Keratinocyte (primary cell): ENCODE data around the gene KLF3. TPM values are rescaled to one million over a fixed set of nuclear protein-coding genes. Genes with fewer than 3 reads are reported as not detected.

ENCODE experiments used
- DNase-seq: peaks from one replicate; pipeline ENCODE4 v3.0.0-alpha.2; 2011; ENCODE audit warnings: low read depth, missing footprints, low spot score
- FAIRE-seq: peaks from 2 replicates; lab custom pipeline; 2011; peaks lifted over from hg19 to GRCh38; lab: Jason Lieb, UNC
- H2AFZ ChIP-seq: 2 replicates; pipeline ENCODE4 v1.6.0; 2012; ENCODE audit warnings: low read length, control low read depth, inconsistent platforms; ENCODE audit not compliant: control insufficient read depth
- H3K27ac ChIP-seq: 2 replicates; pipeline ENCODE4 v1.5.1; 2011; ENCODE audit warnings: low read length; ENCODE audit not compliant: control insufficient read depth, insufficient read depth
- H3K27me3 ChIP-seq: 3 replicates; pipeline ENCODE4 v1.6.0; 2011; ENCODE audit warnings: low read length; ENCODE audit not compliant: control insufficient read depth, insufficient read depth; ENCODE audit errors: extremely low read depth
- H3K36me3 ChIP-seq, 2 experiments: 2 replicates in 1 of 2; 3 replicates in 1 of 2; pipeline ENCODE4 v1.5.1; 2011; ENCODE audit warnings: low read length in 2 of 2, mild to moderate bottlenecking in 1 of 2; ENCODE audit not compliant: control insufficient read depth in 2 of 2, insufficient read depth in 2 of 2; ENCODE audit errors: extremely low read depth in 1 of 2
- H3K4me1 ChIP-seq: 3 replicates; pipeline ENCODE4 v1.5.1; 2011; ENCODE audit warnings: low read length; ENCODE audit not compliant: control insufficient read depth, insufficient read depth; ENCODE audit errors: extremely low read depth
- H3K4me2 ChIP-seq: 3 replicates; pipeline ENCODE4 v1.6.0; 2011; ENCODE audit warnings: low read depth, low read length; ENCODE audit not compliant: control insufficient read depth, insufficient read depth; ENCODE audit errors: extremely low read depth
- H3K4me3 ChIP-seq, 3 experiments: fragments of 200-600 bp in 1 of 3; sonication (generic) in 1 of 3; 2 replicates in 2 of 3; 3 replicates in 1 of 3; pipeline ENCODE4 v1.5.1; 2011 to 2016; ENCODE audit warnings: low read length in 3 of 3, mild to moderate bottlenecking in 3 of 3, control low read depth in 2 of 3, inconsistent platforms in 1 of 3, low read depth in 1 of 3, mixed read lengths in 1 of 3, mixed run types in 1 of 3, moderate library complexity in 1 of 3; ENCODE audit not compliant: control insufficient read depth in 2 of 3, insufficient read depth in 2 of 3; ENCODE audit errors: extremely low read depth in 1 of 3
- H3K79me2 ChIP-seq: 2 replicates; pipeline ENCODE4 v1.6.0; 2012; ENCODE audit warnings: low read length; ENCODE audit not compliant: control insufficient read depth, insufficient read depth
- H3K9ac ChIP-seq: 3 replicates; pipeline ENCODE4 v1.6.0; 2011; ENCODE audit warnings: low read length; ENCODE audit not compliant: control insufficient read depth, insufficient read depth; ENCODE audit errors: extremely low read depth
- H3K9me1 ChIP-seq: 3 replicates; pipeline ENCODE4 v1.6.0; 2011; ENCODE audit warnings: low read length; ENCODE audit not compliant: control insufficient read depth, insufficient read depth; ENCODE audit errors: extremely low read depth
- H3K9me3 ChIP-seq: 2 replicates; pipeline ENCODE4 v1.5.1; 2012; ENCODE audit warnings: low read depth, low read length; ENCODE audit not compliant: control insufficient read depth
- H4K20me1 ChIP-seq: 3 replicates; pipeline ENCODE4 v1.6.0; 2011; ENCODE audit warnings: low read length; ENCODE audit not compliant: control insufficient read depth, insufficient read depth; ENCODE audit errors: extremely low read depth
- EZH2 ChIP-seq: IDR thresholded peaks from one replicate; pipeline ENCODE4 v1.6.1; 2012; ENCODE audit warnings: inconsistent platforms, mild to moderate bottlenecking, low read length, moderate library complexity
- dilution Hi-C: fragments of 300-500 bp; cut with MboI; formaldehyde crosslinking; loops from one replicate; pipeline ENCODE4 v1.7.0; 2020; ENCODE audit warnings: low sequenced_read_pairs; ENCODE audit not compliant: extremely low pct_ligation_motif_present
- polyA plus RNA-seq, 5 experiments: library from polyadenylated mRNA; depleted of rRNA in 3 of 5; stranded (reverse) in 3 of 5; stranded (forward) in 1 of 5; unstranded in 1 of 5; fragments of >200 nt; gene quantifications; 1 replicate in 1 of 5; 2 replicates in 3 of 5; 3 replicates in 1 of 5; pipeline versions ENCODE4 v1.2.1 to v1.2.3, GENCODE V29; 2011 to 2012; ENCODE audit warnings: missing spikeins in 2 of 5, low read depth in 1 of 5, low replicate concordance in 1 of 5
- TF ChIP-seq, protein P1 (sequence below), 3 experiments: IDR thresholded peaks in 1 of 3; conservative IDR thresholded peaks in 1 of 3; optimal IDR thresholded peaks in 1 of 3; 2 replicates in 2 of 3; 3 replicates in 1 of 3; pipeline versions ENCODE3 to v1.5.1; 2011; ENCODE audit warnings: low read length in 3 of 3, mild to moderate bottlenecking in 3 of 3, moderate library complexity in 2 of 3, control low read depth in 1 of 3, inconsistent platforms in 1 of 3; ENCODE audit not compliant: insufficient read depth in 2 of 3; ENCODE audit errors: extremely low read depth in 1 of 3

The KLF3 gene
- polyA plus RNA-seq, 1 donor (not counting 4 experiments of a cell fraction or from before 2014, with no cell fraction given): 39.9 TPM

DNA sequence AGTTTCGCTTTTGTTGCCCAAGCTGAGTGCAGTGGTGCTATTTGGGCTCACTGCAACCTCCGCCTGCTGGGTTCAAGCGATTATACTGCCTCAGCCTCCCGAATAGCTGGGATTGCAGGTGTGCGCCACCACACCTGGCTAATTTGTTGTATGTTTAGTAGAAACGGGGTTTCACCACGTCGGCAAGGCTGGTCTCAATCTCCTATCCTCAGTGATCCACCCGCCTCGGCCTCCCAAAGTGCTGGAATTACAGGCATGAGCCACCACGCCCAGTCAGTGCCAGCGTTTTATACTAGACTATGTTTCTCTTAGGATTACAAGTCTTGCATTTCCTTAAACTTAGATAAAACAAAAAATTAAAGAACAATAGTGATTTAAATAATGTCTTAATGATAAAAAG, 13.0 kb downstream of the KLF3 start:
- dilution Hi-C loops: no loop called here
- FAIRE-seq: no peak
- no peak overlapping the region for H3K9ac ChIP-seq
- peaks cover 50% of the 10 kb centered on the region for H3K4me1 ChIP-seq
- no peak overlapping the region for H3K27ac ChIP-seq
- no peaks in the 10 kb centered on the region for H3K9me3 ChIP-seq
- H3K4me3 ChIP-seq: no peak overlapping the region
- peaks cover 8 to 44% of the 10 kb centered on the region in 2 experiments for H3K36me3 ChIP-seq
- no peaks in the 10 kb centered on the region for H3K27me3 ChIP-seq
- TF ChIP-seq, protein P1, sequence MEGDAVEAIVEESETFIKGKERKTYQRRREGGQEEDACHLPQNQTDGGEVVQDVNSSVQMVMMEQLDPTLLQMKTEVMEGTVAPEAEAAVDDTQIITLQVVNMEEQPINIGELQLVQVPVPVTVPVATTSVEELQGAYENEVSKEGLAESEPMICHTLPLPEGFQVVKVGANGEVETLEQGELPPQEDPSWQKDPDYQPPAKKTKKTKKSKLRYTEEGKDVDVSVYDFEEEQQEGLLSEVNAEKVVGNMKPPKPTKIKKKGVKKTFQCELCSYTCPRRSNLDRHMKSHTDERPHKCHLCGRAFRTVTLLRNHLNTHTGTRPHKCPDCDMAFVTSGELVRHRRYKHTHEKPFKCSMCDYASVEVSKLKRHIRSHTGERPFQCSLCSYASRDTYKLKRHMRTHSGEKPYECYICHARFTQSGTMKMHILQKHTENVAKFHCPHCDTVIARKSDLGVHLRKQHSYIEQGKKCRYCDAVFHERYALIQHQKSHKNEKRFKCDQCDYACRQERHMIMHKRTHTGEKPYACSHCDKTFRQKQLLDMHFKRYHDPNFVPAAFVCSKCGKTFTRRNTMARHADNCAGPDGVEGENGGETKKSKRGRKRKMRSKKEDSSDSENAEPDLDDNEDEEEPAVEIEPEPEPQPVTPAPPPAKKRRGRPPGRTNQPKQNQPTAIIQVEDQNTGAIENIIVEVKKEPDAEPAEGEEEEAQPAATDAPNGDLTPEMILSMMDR (optimal IDR thresholded peaks at IDR 0.05 in 1 of 3, IDR thresholded peaks at IDR 0.05 in 1 of 3, conservative IDR thresholded peaks at IDR 0.05 in 1 of 3; ENCODE audit: extremely low read depth in 1 of 3, insufficient read depth in 2 of 3, low read length in 3 of 3): no peak
- TF ChIP-seq EZH2: no peak
- H3K79me2 ChIP-seq: peaks cover 95% of the 10 kb centered on the region
- H3K9me1 ChIP-seq: peaks cover 10% of the 10 kb centered on the region
- DNase-seq: no peak
- H3K4me2 ChIP-seq: no peak overlapping the region
- peaks cover 36% of the 10 kb centered on the region for H4K20me1 ChIP-seq
- no peak overlapping the region for H2AFZ ChIP-seq

GRCh38 chr4:38677441-38677840, 13.4 kb downstream of the KLF3 start:
- Histone ChIP-seq H4K20me1 (peaks cover 36% of the 10 kb centered on the region), H3K79me2 (peaks cover 94% of the 10 kb centered on the region), H3K4me2 (no peak overlapping the region), H3K27ac (no peak overlapping the region), H3K27me3 (no peaks in the 10 kb centered on the region), H3K4me3 (no peak overlapping the region), H3K9me3 (no peaks in the 10 kb centered on the region), H2AFZ (no peak overlapping the region), H3K36me3 (peaks cover 8 to 44% of the 10 kb centered on the region in 2 experiments), H3K9me1 (peaks cover 10% of the 10 kb centered on the region), H3K4me1 (peaks cover 45% of the 10 kb centered on the region), H3K9ac (no peak overlapping the region)
- dilution Hi-C loops: no loop called here
- no peak for FAIRE-seq
- TF ChIP-seq, protein P1 (optimal IDR thresholded peaks at IDR 0.05 in 1 of 3, IDR thresholded peaks at IDR 0.05 in 1 of 3, conservative IDR thresholded peaks at IDR 0.05 in 1 of 3; ENCODE audit: extremely low read depth in 1 of 3, insufficient read depth in 2 of 3, low read length in 3 of 3): no peak
- TF ChIP-seq EZH2: no peak
- no peak for DNase-seq
